Aorta (tissue), 5 donors: ENCODE measurements around the gene TP53I11. TPM values are rescaled to one million over a fixed set of nuclear protein-coding genes. Genes with fewer than 3 reads are reported as not detected.

Experiments used
- ATAC-seq: fragments of 200-7000 bp; cut with Tn5 transposase; one replicate; pipeline ENCODE4 v1.9.1; 2022; ENCODE audit warnings: moderate library complexity; ENCODE audit not compliant: low FRiP score
- DNase-seq, 2 donors: peaks; one replicate each; pipeline ENCODE4 v3.0.0-alpha.2; 2020
- H3K27ac ChIP-seq, 2 donors: one replicate each; pipeline ENCODE4 v1.5.1; 2013; ENCODE audit warnings: low read length in 2 of 2, mild to moderate bottlenecking in 2 of 2, moderate library complexity in 2 of 2, control low read depth in 1 of 2, inconsistent platforms in 1 of 2, low read depth in 1 of 2
- H3K27me3 ChIP-seq, 2 donors: one replicate each; pipeline ENCODE4 v1.6.1; 2013; ENCODE audit warnings: control low read depth in 1 of 2, low read length in 1 of 2, mild to moderate bottlenecking in 1 of 2, moderate library complexity in 1 of 2; ENCODE audit not compliant: insufficient read depth in 2 of 2, control insufficient read depth in 1 of 2
- H3K36me3 ChIP-seq, 2 donors: one replicate each; pipeline ENCODE4 v1.6.1; 2013; ENCODE audit warnings: control low read depth in 1 of 2, low read length in 1 of 2, mild to moderate bottlenecking in 1 of 2; ENCODE audit not compliant: insufficient read depth in 2 of 2, control insufficient read depth in 1 of 2
- H3K4me1 ChIP-seq, 2 donors: one replicate each; pipeline ENCODE4 v1.6.1; 2013; ENCODE audit warnings: low read length in 2 of 2, control low read depth in 1 of 2, mild to moderate bottlenecking in 1 of 2, moderate library complexity in 1 of 2; ENCODE audit not compliant: insufficient read depth in 2 of 2, control insufficient read depth in 1 of 2
- H3K4me3 ChIP-seq, 2 donors: one replicate each; pipeline ENCODE4 v1.5.1; 2013; ENCODE audit warnings: low read length in 2 of 2, control low read depth in 1 of 2, mild to moderate bottlenecking in 1 of 2
- H3K9me3 ChIP-seq: one replicate; pipeline ENCODE4 v1.6.1; 2013; ENCODE audit warnings: mild to moderate bottlenecking, low read length; ENCODE audit not compliant: control insufficient read depth
- WGBS, 2 donors: extraction: QIAGEN DNeasy Blood & Tissue Kit; methylation state at CpG; one replicate each; pipeline ENCODE4 v1.1.7; 2013; 5-methylcytosine and 5-hydroxymethylcytosine counted together
- intact Hi-C, 2 donors: fragments of 100-400 bp; cut with DNase I; formaldehyde crosslinking; loops; one replicate each; pipeline versions ENCODE4 v1.14.2 to v1.15.0; 2022
- polyA plus RNA-seq, 2 donors: library from polyadenylated mRNA; stranded (reverse); fragments of 200-250 nt; gene quantifications; one replicate each; pipeline ENCODE4 v1.2.3, GENCODE V29; 2013
- total RNA-seq, 2 donors: library from RNA; stranded (reverse); fragmentation: NEBNext Ultra II Directional; extraction: Animal tissue kit (Norgen Biotek cat#: 25700); gene quantifications; one replicate each; pipeline ENCODE4 v1.2.1, GENCODE V29; 2021
- donor health status: healthy with polysubstance abuse.
- donor health status: Bipolar disorder and iron deficiency.
- donor health status: DM: no; HTN: no; CAD: no.
- donor health status: DM: no; HTN: no; CAD: no.
- donor health status: DM: yes; HTN: yes; CAD: no.

The TP53I11 gene
- total and polyA plus RNA-seq, 4 donors = 25.9 to 85.6 (median 45.9) TPM

DNA sequence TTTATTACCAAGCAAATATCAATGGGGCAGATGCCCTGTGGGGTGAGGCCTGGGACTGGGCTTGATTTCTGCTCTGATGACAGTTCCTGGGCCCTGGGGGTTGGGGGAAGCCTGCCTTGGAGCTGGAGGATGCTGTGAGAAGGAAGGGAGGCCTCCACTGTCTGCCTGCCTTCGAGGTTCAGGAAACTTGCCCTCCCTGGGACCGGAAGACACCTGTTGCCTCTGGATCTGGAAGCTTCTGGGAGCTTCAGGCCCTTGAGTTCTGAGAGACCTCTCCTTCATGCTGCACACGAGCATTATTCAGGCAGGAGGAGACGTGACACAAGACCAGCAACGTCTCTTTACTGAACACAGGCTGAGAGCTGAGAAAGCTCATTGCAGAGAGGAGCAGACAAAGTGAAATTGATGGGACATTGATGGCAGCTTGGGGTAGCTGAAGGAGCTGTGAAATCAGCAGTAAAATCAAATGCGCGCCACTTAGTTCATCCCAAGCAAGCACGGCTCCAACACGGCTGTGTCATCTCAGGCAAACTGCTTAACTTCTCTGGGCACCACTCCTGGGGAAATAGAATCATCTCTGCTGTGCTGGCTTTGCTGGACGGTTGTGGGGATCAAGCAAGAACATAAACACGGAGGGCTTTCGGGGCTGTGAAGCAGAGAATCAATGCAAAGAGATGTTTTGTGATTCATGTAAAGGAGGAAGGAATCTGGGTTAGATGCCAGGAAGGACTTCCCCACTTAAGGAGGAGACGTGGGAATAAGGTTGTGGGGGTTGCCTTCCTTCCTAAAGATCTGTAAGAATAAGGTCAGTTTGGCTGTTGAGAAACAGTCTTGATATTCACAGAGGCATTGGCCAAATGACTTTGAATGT, 64.5 kb downstream of the TP53I11 start:
- H3K36me3 ChIP-seq = no peaks in the 10 kb centered on the region
- no peak overlapping the region for H3K27ac ChIP-seq
- 87 to 90% methylated on average over 13 of the region's 13 CpGs for WGBS, 2 donors
- DNase-seq = no peak
- intact Hi-C loops = no loop called here
- no peaks in the 10 kb centered on the region for H3K9me3 ChIP-seq
- H3K4me1 ChIP-seq = no peaks in the 10 kb centered on the region
- H3K27me3 ChIP-seq = no peaks in the 10 kb centered on the region
- no peak for ATAC-seq
- no peak overlapping the region for H3K4me3 ChIP-seq

DNA sequence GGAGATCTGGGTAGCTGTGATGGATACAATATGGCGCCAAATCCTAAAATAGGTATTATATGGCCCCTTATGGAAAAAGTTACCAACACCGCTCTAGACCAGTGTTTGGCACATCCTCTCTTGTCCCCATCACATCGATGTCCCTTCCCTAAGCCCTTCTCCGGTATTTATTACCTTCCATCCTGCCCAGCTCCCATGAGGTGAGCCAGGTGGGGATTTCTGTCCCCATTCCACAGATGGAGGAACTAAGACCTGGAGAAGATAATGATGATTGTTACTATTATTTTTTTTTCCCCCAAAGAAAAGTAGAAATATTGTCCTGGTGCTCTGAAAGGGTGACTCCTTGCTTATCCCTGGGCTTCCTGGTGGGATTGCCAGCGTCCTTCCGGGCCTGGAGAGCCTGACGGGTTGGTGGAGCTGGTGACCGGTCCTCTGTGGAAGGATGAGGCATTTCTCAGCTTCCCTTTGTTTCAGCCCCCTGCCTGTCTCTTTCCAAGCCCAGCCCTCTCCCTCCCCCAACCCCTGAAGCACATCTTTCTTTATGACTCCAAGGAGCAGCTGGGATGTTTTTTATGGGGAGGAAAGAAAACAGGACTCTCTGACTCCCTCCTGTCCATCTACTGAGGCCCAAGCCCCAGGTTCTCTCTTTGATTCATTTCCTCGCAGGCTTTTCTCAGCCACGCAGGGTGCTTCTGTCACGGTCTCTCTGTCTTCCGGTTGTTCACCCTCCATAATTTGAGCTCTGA, 65.4 kb downstream of the TP53I11 start:
- Histone ChIP-seq H3K9me3 (no peaks in the 10 kb centered on the region), H3K27me3 (no peaks in the 10 kb centered on the region), H3K36me3 (no peaks in the 10 kb centered on the region), H3K4me1 (no peaks in the 10 kb centered on the region), H3K4me3 (no peak overlapping the region), H3K27ac (no peak overlapping the region)
- 96% methylated on average over 12 of the region's 12 CpGs for WGBS, 2 donors
- ATAC-seq (no peak), DNase-seq (no peak)
- intact Hi-C loops = no loop called here

DNA sequence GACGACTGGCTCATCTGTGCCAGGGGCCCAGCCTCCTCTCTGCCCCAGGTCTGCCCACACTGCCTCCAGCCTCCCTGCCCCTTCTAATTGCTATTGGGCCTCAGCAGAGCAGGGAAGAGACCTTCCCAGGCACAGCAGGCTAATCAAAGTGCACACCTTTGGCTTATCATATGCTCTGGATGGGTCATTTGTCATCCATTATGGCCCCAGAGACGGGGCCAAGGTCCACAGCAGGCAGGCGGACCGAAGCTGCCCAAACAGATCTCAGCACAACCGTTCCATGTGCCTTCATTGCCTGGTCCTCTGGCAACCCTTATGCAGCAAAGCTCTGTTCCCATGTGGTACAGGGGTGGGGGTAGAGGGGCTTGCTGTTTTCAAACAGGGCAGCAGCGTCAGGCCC, 66.6 kb downstream of the TP53I11 start:
- intact Hi-C loops = no loop called here
- Histone ChIP-seq H3K27ac (no peak overlapping the region), H3K9me3 (no peaks in the 10 kb centered on the region), H3K36me3 (no peaks in the 10 kb centered on the region), H3K4me1 (no peaks in the 10 kb centered on the region), H3K27me3 (no peaks in the 10 kb centered on the region), H3K4me3 (no peak overlapping the region)
- ATAC-seq = no peak
- WGBS, 2 donors = 94 to 97% methylated on average over 5 to 6 of the region's 6 CpGs
- DNase-seq = no peak

DNA sequence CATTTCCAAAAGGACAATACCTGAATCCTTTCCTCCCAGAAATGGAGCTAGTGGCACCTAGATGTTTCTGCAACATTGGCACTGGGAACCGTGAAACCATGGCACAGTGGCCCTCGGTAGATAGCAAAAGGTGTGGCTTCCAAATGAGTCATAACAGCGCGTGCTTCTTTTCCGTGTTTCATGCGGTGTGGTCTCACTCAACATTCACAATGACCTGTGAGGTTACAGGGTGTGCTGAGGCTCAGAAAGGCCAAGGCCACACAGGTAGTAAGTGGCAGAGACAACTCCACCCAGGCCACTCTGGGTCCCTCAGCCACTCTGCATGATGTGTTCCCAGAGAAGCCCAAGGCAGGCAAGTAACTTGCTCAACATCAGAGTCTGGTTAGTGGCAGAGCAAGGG, 67.4 kb downstream of the TP53I11 start:
- ATAC-seq = no peak
- Histone ChIP-seq H3K27ac (no peak overlapping the region), H3K4me1 (no peaks in the 10 kb centered on the region), H3K27me3 (no peaks in the 10 kb centered on the region), H3K9me3 (no peaks in the 10 kb centered on the region), H3K36me3 (no peaks in the 10 kb centered on the region), H3K4me3 (no peak overlapping the region)
- WGBS, 2 donors = 87 to 90% methylated on average over 6 of the region's 6 CpGs
- no peak for DNase-seq
- intact Hi-C loops = no loop called here

Other genes with a start within 250 kb of the TP53I11 start
- gene TSPAN18, start 223.9 kb downstream of the TP53I11 start, total RNA-seq = 10 to 100 TPM; 34.8 to 44.9 TPM
- gene TSPAN18, start 223.9 kb downstream of the TP53I11 start, polyA plus RNA-seq = 1 to 10 TPM; 1.0 to 1.2 TPM
- 10 to 100 TPM; 23.6 to 29.6 TPM for gene PRDM11, start 195.8 kb upstream of the TP53I11 start, total RNA-seq
- 10 to 100 TPM in 1 of 2 donors, 1 to 10 TPM in 1; 6.1 to 12.3 TPM for gene PRDM11, start 195.8 kb upstream of the TP53I11 start, polyA plus RNA-seq